HG03457 (cell line): Measurements from ENCODE around the gene GLT8D2.

ENCODE experiments used
- ATAC-seq: cut with Tn5 transposase; IDR thresholded peaks from one replicate; pipeline ENCODE4 v1.9.1; 2021; ENCODE audit warnings: moderate number of reproducible peaks; ENCODE audit not compliant: unreplicated experiment

Gene GLT8D2, protein sequence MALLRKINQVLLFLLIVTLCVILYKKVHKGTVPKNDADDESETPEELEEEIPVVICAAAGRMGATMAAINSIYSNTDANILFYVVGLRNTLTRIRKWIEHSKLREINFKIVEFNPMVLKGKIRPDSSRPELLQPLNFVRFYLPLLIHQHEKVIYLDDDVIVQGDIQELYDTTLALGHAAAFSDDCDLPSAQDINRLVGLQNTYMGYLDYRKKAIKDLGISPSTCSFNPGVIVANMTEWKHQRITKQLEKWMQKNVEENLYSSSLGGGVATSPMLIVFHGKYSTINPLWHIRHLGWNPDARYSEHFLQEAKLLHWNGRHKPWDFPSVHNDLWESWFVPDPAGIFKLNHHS

DNA sequence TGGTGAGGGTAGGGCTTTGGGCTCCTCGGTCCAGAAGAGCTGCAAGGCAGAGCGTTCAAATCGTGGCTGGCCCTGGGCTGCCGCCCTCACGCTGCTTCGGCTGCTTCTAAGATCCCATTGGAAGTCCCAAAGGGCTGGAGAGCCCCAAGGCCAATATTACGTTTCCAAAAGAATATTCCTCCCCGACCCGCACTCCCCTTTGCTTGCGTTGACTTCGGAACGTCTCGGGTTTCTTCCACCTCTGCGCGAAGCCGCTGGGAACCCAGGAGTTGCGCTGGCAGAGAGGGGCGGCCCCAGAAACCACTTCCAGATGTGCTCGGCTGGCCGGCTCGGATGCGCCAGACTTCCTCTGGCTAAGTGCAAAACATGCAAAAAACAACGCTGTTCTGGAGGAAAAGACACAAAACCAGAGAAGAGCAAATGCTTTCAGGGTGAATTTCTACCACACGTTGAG is at the start of gene GLT8D2:
Gene GLT8D2 (minus strand): TSS at position 285 of the 454 bp plus-strand sequence. CDS start 30,539 bp downstream, outside the sequence.
- no peak for ATAC-seq

DNA sequence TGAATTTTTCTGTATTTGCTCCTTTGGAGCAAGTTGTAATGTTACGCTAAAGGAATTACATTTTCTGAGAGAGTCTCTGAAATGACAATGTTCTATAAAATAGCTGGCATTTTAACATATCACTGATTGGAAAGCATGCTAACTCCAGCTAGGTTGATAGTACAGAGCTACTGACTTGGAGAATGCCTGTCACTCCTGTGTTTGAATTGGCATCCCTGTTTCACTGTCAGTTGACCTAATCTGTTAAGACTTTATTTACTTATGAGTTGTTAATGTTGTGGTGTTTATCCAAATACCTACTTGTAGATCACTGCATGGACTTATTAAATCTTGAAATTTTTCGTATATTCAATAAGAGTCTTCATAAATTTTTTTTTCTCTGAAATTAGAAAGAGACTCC is 48.0 kb upstream of the GLT8D2 start:
- ATAC-seq = no peak

DNA sequence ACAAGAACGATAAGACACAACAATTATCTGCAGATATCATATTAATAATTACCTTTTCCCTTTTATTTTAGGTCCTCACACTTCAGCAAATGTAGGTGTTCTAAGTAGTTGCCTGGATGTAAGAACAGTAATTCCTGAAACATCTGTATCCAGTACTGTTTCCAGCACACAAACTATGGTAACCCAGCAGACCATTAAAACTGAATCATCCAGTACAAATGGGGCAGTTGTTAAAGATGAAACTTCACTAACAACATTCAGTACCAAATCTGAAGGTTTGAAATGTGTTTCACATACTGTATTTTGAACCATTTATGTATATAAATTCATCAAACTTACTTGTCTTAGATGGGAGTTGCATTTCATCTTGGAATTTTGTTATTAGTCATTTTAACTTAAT is 45.3 kb upstream of the GLT8D2 start:
- no peak for ATAC-seq

- no peak for ATAC-seq
Observed at GRCh38 chr12:104094284-104094683, 44.3 kb upstream of the GLT8D2 start.

DNA sequence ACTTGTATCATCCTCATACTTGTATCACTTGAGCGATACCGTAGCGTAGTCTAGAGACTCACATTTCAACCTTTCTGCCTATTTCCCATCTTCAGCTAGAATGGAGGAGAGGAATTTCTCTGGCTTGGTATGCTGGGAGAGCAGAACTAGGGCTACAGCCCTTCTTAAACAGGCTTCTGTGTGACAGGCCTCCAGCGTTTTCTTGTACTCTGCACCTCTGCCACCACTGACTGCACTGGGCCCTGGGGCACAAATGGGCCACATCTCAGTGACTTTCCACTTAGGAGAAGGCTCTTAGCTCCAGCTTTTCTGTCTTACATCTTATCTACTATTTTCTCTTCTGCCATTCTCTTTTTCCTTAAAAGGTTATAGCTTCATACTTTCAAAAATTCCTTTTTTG is 41.1 kb upstream of the GLT8D2 start:
- ATAC-seq = no peak

DNA sequence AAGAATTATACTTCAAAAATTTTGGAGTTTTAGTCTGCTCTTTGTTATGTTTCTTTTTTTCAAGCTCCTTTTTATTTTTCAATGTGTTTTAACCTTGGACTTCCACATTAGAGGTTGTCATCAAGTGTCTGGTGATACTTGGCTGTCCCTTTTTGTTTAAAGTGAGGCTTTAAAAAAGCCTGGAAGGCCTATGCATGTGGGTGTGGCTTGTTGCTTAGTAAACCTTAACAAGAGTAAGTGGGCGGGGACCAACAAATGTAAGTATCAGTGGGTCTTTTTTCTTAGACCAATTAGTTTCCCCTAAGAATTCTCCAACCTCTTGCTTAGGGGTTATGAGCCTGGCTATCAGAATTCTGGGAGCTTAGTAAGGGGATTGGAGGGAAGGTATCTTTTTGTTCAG is 40.7 kb upstream of the GLT8D2 start:
- no peak for ATAC-seq

DNA sequence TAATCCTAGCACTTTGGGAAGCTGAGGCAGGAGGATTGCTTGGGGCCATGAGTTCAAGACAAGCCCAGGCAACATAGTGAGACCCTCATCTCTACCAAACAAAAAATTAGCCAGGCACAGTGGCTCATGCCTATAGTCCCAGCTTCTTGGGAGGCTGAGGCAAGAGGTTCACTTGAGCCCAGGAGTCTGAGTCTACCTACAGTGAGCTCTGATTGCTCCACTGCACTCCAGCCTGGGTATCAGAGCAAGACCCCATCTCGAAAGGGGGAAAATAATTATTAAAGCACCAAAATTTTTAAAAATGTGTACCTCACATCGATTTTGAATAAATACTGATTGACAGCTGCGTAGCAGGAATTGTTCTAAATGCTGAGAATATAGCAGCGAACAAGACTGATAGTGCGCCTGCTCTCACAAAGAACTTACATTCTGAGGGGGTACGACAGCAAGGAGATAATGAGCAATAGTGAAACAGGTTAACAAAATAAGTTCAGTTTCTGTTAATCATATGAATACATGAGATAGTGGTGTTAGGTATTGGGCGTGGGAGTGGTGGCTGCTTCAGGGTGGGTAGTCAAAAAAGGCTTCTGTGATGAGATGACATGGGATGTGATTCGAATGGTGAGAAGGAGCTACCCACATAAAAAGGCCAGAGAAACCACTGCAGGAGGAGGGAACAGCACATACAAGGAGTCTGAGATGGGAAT is 33.9 kb upstream of the GLT8D2 start:
- ATAC-seq = no peak

- no peak for ATAC-seq
Observed at GRCh38 chr12:104080764-104081163, 30.8 kb upstream of the GLT8D2 start.

GRCh38 chr12:104079024-104079423 is 29.0 kb upstream of the GLT8D2 start:
- ATAC-seq = no peak

DNA sequence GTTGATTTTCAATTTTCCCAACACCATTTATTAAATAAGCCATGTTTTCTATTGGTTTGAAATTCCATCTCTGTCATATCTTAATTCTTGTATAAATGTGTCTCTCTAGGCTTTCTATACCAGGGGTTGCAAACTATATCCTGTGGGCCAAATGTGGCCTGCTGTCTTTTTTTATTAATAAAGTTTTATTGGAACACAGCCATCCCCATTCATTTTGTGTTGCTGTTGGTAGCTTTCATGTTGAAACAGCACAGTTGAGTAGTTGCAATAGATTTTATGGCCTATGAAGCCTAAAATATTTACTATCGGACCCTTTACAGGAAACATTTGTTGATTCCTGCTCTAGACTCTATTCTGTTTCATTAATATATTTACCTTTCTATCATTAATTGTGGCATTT is 23.7 kb upstream of the GLT8D2 start:
- no peak for ATAC-seq

GRCh38 chr12:104072099-104072498 is 22.1 kb upstream of the GLT8D2 start:
- no peak for ATAC-seq

GRCh38 chr12:104064842-104065427 is 14.9 kb upstream of the GLT8D2 start:
- ATAC-seq = no peak

GRCh38 chr12:104064031-104064841 is 14.2 kb upstream of the GLT8D2 start, which contains the start of gene HCFC2:
Gene HCFC2 (plus strand): TSS chr12:104064531. CDS start chr12:104064561, 30 bp downstream.
- ATAC-seq = peak; percentile 80

DNA sequence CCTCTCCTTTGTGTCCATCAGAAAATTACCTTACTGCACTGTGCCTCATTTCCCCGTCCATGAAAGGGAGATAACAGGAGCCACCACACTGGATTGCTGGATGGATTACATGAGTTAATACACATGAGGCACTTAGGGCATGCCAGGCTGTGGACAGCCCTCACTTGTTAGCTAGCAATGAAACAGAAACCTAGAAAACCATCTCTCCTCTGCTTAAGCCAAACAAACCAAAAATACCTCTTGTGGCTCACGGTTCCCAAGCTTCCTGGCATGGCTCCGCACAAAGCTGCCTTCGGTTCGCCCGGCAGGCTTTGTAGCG is 13.7 kb upstream of the GLT8D2 start:
- peak; percentile 26 for ATAC-seq

DNA sequence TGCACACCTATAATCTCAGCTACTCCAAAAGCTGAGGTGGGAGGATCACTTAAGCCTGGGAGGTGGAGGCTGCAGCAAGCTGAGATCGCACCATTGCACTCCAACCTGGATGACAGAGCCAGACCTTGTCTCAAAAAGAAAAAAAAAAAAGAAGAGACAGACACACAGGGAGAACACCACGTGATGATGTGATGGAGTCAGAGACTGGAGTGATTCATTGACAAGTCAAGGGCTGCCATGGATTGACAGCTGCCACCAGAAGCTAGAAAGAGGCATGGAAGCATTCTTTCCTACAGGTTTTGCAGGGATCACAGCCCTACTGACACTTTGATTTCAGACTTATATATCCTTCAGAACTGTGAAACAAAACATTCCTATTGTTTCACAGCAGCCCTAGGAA is 10.8 kb upstream of the GLT8D2 start:
- no peak for ATAC-seq

DNA sequence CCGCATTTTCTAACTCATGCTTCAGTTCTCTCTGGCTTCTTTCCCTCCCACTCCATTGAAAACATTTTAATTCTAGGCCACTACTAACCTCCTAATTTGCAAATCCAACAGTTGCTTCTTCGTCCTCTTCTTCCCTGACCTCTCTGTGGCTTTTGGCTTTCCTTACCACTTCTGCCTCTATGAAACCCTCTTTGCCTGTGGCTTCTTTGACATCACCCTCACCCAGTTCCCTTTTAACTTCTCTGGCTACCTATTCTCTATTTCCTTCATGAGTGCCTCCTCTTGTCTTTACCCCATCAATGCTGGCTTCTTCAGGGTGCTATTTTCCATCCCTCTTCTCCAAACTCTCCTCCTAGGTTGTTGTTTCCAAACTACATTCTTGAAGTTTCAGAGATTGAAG is 10.0 kb upstream of the GLT8D2 start:
- no peak for ATAC-seq

- no peak for ATAC-seq
Observed at GRCh38 chr12:104058802-104059201, 8.8 kb upstream of the GLT8D2 start.

GRCh38 chr12:104057771-104058197 is 7.8 kb upstream of the GLT8D2 start:
- no peak for ATAC-seq

DNA sequence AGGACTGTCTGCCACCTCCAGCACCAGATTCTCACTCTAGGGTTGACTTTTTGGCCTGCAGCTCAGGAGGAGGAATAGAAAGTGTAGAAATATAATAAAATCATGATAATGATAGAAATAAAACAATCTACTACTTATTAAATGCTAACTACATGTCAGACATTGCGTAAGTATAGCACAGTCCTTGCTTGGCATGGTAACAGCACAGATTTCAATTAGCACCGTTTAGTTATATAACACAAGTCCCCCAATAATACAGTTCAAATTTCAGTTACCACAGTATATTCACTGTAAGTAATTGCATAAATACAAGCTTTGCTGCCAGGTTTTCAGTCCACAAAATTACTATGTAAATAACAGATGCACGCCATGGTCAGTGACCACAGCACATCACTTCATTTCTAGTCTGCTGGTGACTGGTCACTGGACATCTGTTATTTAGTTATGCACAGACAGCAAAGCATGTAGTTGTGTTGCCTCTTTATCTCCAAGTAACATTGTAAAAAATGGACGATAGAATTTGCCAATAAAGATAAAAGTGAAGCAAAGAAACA is 6.5 kb upstream of the GLT8D2 start:
- no peak for ATAC-seq

GRCh38 chr12:104055686-104056388 is 5.8 kb upstream of the GLT8D2 start:
- ATAC-seq = no peak
